ENCODE results near the gene KCNJ18.
"Not testable (repeated sequence)": the region's sequence is repeated elsewhere in the genome, so short reads cannot be mapped to it uniquely, and the experiment has no call there.

GRCh38 chr17:21663614-21664474 lies 28.5 kb upstream of the KCNJ18 start:
- TF ChIP-seq REST (IDR thresholded peaks at IDR 0.05; ENCODE audit: borderline replicate concordance); POLR2AphosphoS5 (IDR thresholded peaks at IDR 0.05); CTCF (IDR thresholded peaks at IDR 0.05; ENCODE audit: poor library complexity, severe bottlenecking); TAF1 (IDR thresholded peaks at IDR 0.05; ENCODE audit: low read depth); RAD21 (conservative IDR thresholded peaks at IDR 0.05): not testable (repeated sequence)
